Measurements from ENCODE around the gene ZBTB20.

Gene ZBTB20

DNA sequence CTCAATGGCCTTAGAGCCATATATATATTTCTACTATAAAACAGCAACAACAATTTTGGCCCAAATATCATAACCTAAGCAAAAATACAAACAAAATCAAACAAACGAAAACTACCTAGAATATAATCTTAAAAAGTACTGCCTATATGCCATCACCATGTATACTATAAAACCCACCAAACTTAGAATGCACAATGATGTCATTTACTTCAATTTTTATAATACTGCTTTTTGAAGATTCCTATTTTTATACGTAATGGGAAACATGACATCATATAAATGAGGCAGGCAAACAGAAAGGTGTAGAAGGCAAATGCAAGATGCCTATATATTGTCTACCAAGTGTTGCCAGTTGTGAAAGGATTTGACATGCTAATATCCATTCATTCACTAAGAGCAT lies 550.9 kb downstream of the ZBTB20 start:
- H3K9me2 ChIP-seq (replicated peaks; ENCODE audit: insufficient read depth, low read length) = no peaks in the 10 kb centered on the region
- no peaks in the 10 kb centered on the region for H3K79me2 ChIP-seq (ENCODE audit: insufficient read depth, low read length)
- no peak overlapping the region for H3K27ac ChIP-seq (ENCODE audit: low read depth, low read length)
- H3K27me3 ChIP-seq (ENCODE audit: low read length) = no peaks in the 10 kb centered on the region
- H3K9ac ChIP-seq (ENCODE audit: low read length) = no peak overlapping the region
- no peak for TF ChIP-seq EZH2phosphoT487 (conservative IDR thresholded peaks at IDR 0.05; ENCODE audit: low read length)
- TF ChIP-seq, protein P1, sequence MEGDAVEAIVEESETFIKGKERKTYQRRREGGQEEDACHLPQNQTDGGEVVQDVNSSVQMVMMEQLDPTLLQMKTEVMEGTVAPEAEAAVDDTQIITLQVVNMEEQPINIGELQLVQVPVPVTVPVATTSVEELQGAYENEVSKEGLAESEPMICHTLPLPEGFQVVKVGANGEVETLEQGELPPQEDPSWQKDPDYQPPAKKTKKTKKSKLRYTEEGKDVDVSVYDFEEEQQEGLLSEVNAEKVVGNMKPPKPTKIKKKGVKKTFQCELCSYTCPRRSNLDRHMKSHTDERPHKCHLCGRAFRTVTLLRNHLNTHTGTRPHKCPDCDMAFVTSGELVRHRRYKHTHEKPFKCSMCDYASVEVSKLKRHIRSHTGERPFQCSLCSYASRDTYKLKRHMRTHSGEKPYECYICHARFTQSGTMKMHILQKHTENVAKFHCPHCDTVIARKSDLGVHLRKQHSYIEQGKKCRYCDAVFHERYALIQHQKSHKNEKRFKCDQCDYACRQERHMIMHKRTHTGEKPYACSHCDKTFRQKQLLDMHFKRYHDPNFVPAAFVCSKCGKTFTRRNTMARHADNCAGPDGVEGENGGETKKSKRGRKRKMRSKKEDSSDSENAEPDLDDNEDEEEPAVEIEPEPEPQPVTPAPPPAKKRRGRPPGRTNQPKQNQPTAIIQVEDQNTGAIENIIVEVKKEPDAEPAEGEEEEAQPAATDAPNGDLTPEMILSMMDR (IDR thresholded peaks at IDR 0.05; ENCODE audit: insufficient read depth, low read length, poor library complexity, severe bottlenecking) = no peak
- H3K4me2 ChIP-seq (ENCODE audit: low read depth, low read length, poor library complexity, severe bottlenecking) = no peak overlapping the region
- no peaks in the 10 kb centered on the region for H3F3A ChIP-seq (ENCODE audit: insufficient read depth)
- no peak overlapping the region for H2AFZ ChIP-seq (ENCODE audit: low read depth, low read length, severe bottlenecking)
- no peaks in the 10 kb centered on the region for H3K9me3 ChIP-seq (ENCODE audit: insufficient read depth, low read length)
- H3K36me3 ChIP-seq (ENCODE audit: low read length) = no peaks in the 10 kb centered on the region
- no peaks in the 10 kb centered on the region for H4K20me1 ChIP-seq (ENCODE audit: low read depth, low read length)
- H3K4me3 ChIP-seq (ENCODE audit: insufficient read depth, low read length, poor library complexity, severe bottlenecking) = no peak overlapping the region

DNA sequence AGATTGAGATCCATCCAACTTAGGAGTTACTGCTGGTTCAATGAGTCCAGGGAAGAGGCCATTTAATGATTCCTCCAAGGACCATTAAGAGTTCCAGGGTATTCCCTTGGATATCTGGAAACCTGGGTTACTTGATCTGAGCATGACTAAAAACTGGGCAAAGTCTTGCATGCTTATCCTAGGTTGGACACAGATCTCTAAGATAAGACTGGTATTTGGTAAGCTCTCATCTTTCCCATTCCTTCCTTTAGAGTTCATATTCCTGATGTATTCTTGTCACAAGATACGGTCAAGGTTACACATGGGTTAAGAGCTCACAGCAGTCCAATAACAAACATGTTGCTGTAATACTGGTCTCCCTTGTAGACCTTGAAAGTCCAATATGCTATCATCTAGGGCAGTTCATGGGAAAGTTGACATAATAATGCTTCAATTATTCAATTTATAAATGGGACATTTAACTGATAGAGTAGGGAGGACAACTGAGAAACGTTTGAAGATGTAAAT lies 551.5 kb downstream of the ZBTB20 start:
- Histone ChIP-seq H3K9me3 (ENCODE audit: insufficient read depth, low read length) (no peaks in the 10 kb centered on the region), H3K79me2 (ENCODE audit: insufficient read depth, low read length) (no peaks in the 10 kb centered on the region), H3K4me3 (ENCODE audit: insufficient read depth, low read length, poor library complexity, severe bottlenecking) (no peak overlapping the region), H3K9ac (ENCODE audit: low read length) (no peak overlapping the region), H2AFZ (ENCODE audit: low read depth, low read length, severe bottlenecking) (no peak overlapping the region), H3K27ac (ENCODE audit: low read depth, low read length) (no peak overlapping the region), H3K4me2 (ENCODE audit: low read depth, low read length, poor library complexity, severe bottlenecking) (no peak overlapping the region), H3K27me3 (ENCODE audit: low read length) (no peaks in the 10 kb centered on the region), H3K9me2 (replicated peaks; ENCODE audit: insufficient read depth, low read length) (no peaks in the 10 kb centered on the region), H3K36me3 (ENCODE audit: low read length) (no peaks in the 10 kb centered on the region), H4K20me1 (ENCODE audit: low read depth, low read length) (no peaks in the 10 kb centered on the region), H3F3A (ENCODE audit: insufficient read depth) (no peaks in the 10 kb centered on the region)
- no peak for TF ChIP-seq EZH2phosphoT487 (conservative IDR thresholded peaks at IDR 0.05; ENCODE audit: low read length)
- TF ChIP-seq, protein P1 (IDR thresholded peaks at IDR 0.05; ENCODE audit: insufficient read depth, low read length, poor library complexity, severe bottlenecking) = no peak

DNA sequence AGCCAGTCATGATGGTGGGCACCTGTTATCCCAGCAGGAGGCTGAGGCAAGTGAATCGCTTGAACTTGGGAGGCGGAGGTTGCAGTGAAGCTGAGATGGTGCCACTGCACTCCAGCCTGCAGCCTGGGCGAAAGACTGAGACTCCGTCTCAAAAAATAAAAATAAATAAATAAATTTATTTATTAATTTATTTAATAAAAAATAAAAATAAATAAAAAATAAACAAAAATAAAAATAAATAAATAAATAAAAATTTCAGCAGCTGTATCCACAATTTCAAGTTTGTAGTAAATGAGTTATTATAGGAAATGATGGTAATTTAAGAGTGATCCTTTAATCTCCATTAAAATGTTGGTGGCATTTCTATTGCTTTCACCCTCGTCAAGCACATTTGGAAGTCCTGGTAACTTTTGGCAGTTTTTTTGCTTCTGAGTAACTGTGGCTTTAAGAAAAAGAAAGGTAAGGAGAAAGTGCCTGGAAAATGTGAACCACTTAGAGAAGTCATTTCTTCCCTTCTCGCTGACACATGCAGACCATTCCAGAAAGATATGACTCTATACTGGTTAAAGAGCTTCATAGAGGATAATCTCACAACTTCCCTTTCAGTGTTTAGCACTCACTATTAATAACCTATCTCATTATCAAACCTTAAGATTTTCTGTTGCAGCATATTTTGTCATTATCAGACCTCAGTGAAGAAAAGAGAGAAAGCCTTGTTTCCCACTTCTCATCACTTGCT lies 556.6 kb downstream of the ZBTB20 start:
- Histone ChIP-seq H3K4me2 (ENCODE audit: low read depth, low read length, poor library complexity, severe bottlenecking) (no peak overlapping the region), H3K9me3 (ENCODE audit: insufficient read depth, low read length) (no peaks in the 10 kb centered on the region)

More for the DNA sequence above, 556.6 kb downstream of the ZBTB20 start:
- H3F3A ChIP-seq (ENCODE audit: insufficient read depth) = no peaks in the 10 kb centered on the region
- no peak overlapping the region for H3K27ac ChIP-seq (ENCODE audit: low read depth, low read length)
- no peak for TF ChIP-seq EZH2phosphoT487 (conservative IDR thresholded peaks at IDR 0.05; ENCODE audit: low read length)
- TF ChIP-seq, protein P1 (IDR thresholded peaks at IDR 0.05; ENCODE audit: insufficient read depth, low read length, poor library complexity, severe bottlenecking) = no peak
- no peaks in the 10 kb centered on the region for H3K27me3 ChIP-seq (ENCODE audit: low read length)
- no peaks in the 10 kb centered on the region for H3K79me2 ChIP-seq (ENCODE audit: insufficient read depth, low read length)
- H3K4me3 ChIP-seq (ENCODE audit: insufficient read depth, low read length, poor library complexity, severe bottlenecking) = no peak overlapping the region
- no peaks in the 10 kb centered on the region for H3K9me2 ChIP-seq (replicated peaks; ENCODE audit: insufficient read depth, low read length)
- H4K20me1 ChIP-seq (ENCODE audit: low read depth, low read length) = no peaks in the 10 kb centered on the region
- no peak overlapping the region for H3K9ac ChIP-seq (ENCODE audit: low read length)
- H3K36me3 ChIP-seq (ENCODE audit: low read length) = no peaks in the 10 kb centered on the region
- no peak overlapping the region for H2AFZ ChIP-seq (ENCODE audit: low read depth, low read length, severe bottlenecking)

Data from SU-DHL-6 (cell line).